Fibroblast of lung (primary cell): ENCODE results near the gene PPP2R1A. TPM values are rescaled to one million over a fixed set of nuclear protein-coding genes. Genes with fewer than 3 reads are reported as not detected.

Experiments used
- DNase-seq, 2 donors: peaks; one replicate each; pipeline versions ENCODE4 v3.0.0 to v3.0.0-alpha.2; 2010; ENCODE audit warnings: low read depth in 2 of 2
- H2AFZ ChIP-seq: 2 replicates; pipeline ENCODE4 v1.5.1; 2012; ENCODE audit warnings: low read length, control low read depth, inconsistent platforms
- H3K27ac ChIP-seq: 2 replicates; pipeline ENCODE4 v1.5.1; 2011; ENCODE audit warnings: low read length, control low read depth; ENCODE audit not compliant: insufficient read depth
- H3K27me3 ChIP-seq: 2 replicates; pipeline ENCODE4 v1.5.1; 2011; ENCODE audit warnings: mild to moderate bottlenecking, low read length; ENCODE audit not compliant: control insufficient read depth, insufficient read depth
- H3K36me3 ChIP-seq: 2 replicates; pipeline ENCODE4 v1.5.1; 2011; ENCODE audit warnings: low read length; ENCODE audit not compliant: control insufficient read depth, insufficient read depth
- H3K4me1 ChIP-seq: 2 replicates; pipeline ENCODE4 v1.5.1; 2011; ENCODE audit warnings: low read length; ENCODE audit not compliant: control insufficient read depth, insufficient read depth; ENCODE audit errors: extremely low read depth
- H3K4me2 ChIP-seq: 2 replicates; pipeline ENCODE4 v1.5.1; 2011; ENCODE audit warnings: low read length, control low read depth; ENCODE audit not compliant: insufficient read depth; ENCODE audit errors: extremely low read depth
- H3K4me3 ChIP-seq, 4 experiments: fragments of 200-600 bp in 1 of 4; sonication (generic) in 1 of 4; replicated peaks in 1 of 4; 2 replicates each; pipeline ENCODE4 v1.5.1; 2011 to 2016; ENCODE audit warnings: low read length in 4 of 4, low read depth in 3 of 4, mild to moderate bottlenecking in 3 of 4, control low read depth in 2 of 4, inconsistent platforms in 1 of 4, mixed read lengths in 1 of 4; ENCODE audit not compliant: insufficient read depth in 1 of 4; ENCODE audit errors: control extremely low read depth in 1 of 4
- H3K79me2 ChIP-seq: 2 replicates; pipeline ENCODE4 v1.5.1; 2012; ENCODE audit warnings: mild to moderate bottlenecking, low read length, inconsistent platforms; ENCODE audit not compliant: control insufficient read depth, insufficient read depth
- H3K9ac ChIP-seq: 2 replicates; pipeline ENCODE4 v1.5.1; 2011; ENCODE audit warnings: mild to moderate bottlenecking, low read length, control low read depth; ENCODE audit not compliant: insufficient read depth
- H3K9me3 ChIP-seq: 2 replicates; pipeline ENCODE4 v1.5.1; 2012; ENCODE audit warnings: low read depth, low read length; ENCODE audit not compliant: control insufficient read depth, insufficient read depth
- H4K20me1 ChIP-seq: 2 replicates; pipeline ENCODE4 v1.5.1; 2011; ENCODE audit warnings: low read length; ENCODE audit not compliant: control insufficient read depth, insufficient read depth; ENCODE audit errors: extremely low read depth
- CTCF ChIP-seq, 2 donors: IDR thresholded peaks in 1 of 2; conservative IDR thresholded peaks in 1 of 2; 1 replicate in 1 of 2; 2 replicates in 1 of 2; pipeline ENCODE4 v1.5.1; 2011 to 2012; ENCODE audit warnings: low read length in 2 of 2, control low read depth in 1 of 2, inconsistent platforms in 1 of 2, low read depth in 1 of 2, mild to moderate bottlenecking in 1 of 2
- EZH2 ChIP-seq: IDR thresholded peaks from 2 replicates; pipeline ENCODE4 v1.5.1; 2012; ENCODE audit warnings: low read length, control low read depth, mild to moderate bottlenecking; ENCODE audit errors: missing control alignments
- polyA plus RNA-seq, 2 donors: library from polyadenylated mRNA; depleted of rRNA in 1 of 2; stranded (reverse) in 1 of 2; unstranded in 1 of 2; fragments of >200 nt; gene quantifications; 2 replicates each; pipeline ENCODE4 v1.2.1, GENCODE V29; 2011 to 2012; ENCODE audit warnings: missing spikeins in 1 of 2
- total RNA-seq: library from RNA; depleted of rRNA; stranded (reverse); fragments of >200 nt; gene quantifications from 2 replicates; pipeline ENCODE4 v1.2.1, GENCODE V29; 2014

Gene PPP2R1A
- total and polyA plus RNA-seq, 2 donors (not counting 1 experiment from before 2014, with no cell fraction given): 115 to 171 TPM

- H3K27ac ChIP-seq: no peak overlapping the region
- H3K36me3 ChIP-seq: peaks cover 57% of the 10 kb centered on the region
- H3K27me3 ChIP-seq: no peaks in the 10 kb centered on the region
- H4K20me1 ChIP-seq: no peaks in the 10 kb centered on the region
- H3K4me2 ChIP-seq: no peak overlapping the region
- H3K9me3 ChIP-seq: no peaks in the 10 kb centered on the region
- H3K4me1 ChIP-seq: no peaks in the 10 kb centered on the region
- DNase-seq: no peak
- H3K4me3 ChIP-seq: no peak overlapping the region
- no peak overlapping the region for H3K9ac ChIP-seq
- H2AFZ ChIP-seq: no peak overlapping the region
- no peaks in the 10 kb centered on the region for H3K79me2 ChIP-seq
- TF ChIP-seq EZH2 (no peak), CTCF (conservative IDR thresholded peaks at IDR 0.05 in 1 of 2, IDR thresholded peaks at IDR 0.05 in 1 of 2; ENCODE audit: low read depth in 1 of 2, low read length in 2 of 2) (no peak)
These were observed 34.4 kb downstream of the PPP2R1A start for GRCh38 chr19:52224211-52224610.

GRCh38 chr19:52226652-52227051 is 36.8 kb downstream of the PPP2R1A start:
- Histone ChIP-seq H3K27me3 (no peaks in the 10 kb centered on the region), H3K4me3 (no peak overlapping the region), H3K79me2 (no peaks in the 10 kb centered on the region), H2AFZ (no peak overlapping the region), H3K27ac (no peak overlapping the region), H4K20me1 (no peaks in the 10 kb centered on the region), H3K4me1 (no peaks in the 10 kb centered on the region), H3K36me3 (peaks cover 40% of the 10 kb centered on the region), H3K9me3 (no peaks in the 10 kb centered on the region), H3K4me2 (no peak overlapping the region), H3K9ac (no peak overlapping the region)
- no peak for DNase-seq
- TF ChIP-seq CTCF (conservative IDR thresholded peaks at IDR 0.05 in 1 of 2, IDR thresholded peaks at IDR 0.05 in 1 of 2; ENCODE audit: low read depth in 1 of 2, low read length in 2 of 2) (no peak), EZH2 (no peak)

GRCh38 chr19:52227196-52227940 is 37.5 kb downstream of the PPP2R1A start:
- DNase-seq: no peak
- H3K36me3 ChIP-seq: peaks cover 36% of the 10 kb centered on the region
- H3K4me1 ChIP-seq: no peaks in the 10 kb centered on the region
- H3K79me2 ChIP-seq: no peaks in the 10 kb centered on the region
- H3K4me2 ChIP-seq: no peak overlapping the region
- no peaks in the 10 kb centered on the region for H3K27me3 ChIP-seq
- no peak overlapping the region for H3K9ac ChIP-seq
- no peaks in the 10 kb centered on the region for H4K20me1 ChIP-seq
- no peak for TF ChIP-seq CTCF (conservative IDR thresholded peaks at IDR 0.05 in 1 of 2, IDR thresholded peaks at IDR 0.05 in 1 of 2; ENCODE audit: low read depth in 1 of 2, low read length in 2 of 2)
- H3K27ac ChIP-seq: no peak overlapping the region
- no peak overlapping the region for H3K4me3 ChIP-seq
- no peak overlapping the region for H2AFZ ChIP-seq
- H3K9me3 ChIP-seq: no peaks in the 10 kb centered on the region
